Measurements from ENCODE around the gene LARP4B. TPM values are rescaled to one million over a fixed set of nuclear protein-coding genes. Genes with fewer than 3 reads are reported as not detected.

Gene LARP4B
- polyA plus RNA-seq, 1 of the 3 experiments (the other 2 are of a cell fraction) = 23.3 TPM

GRCh38 chr10:932589-932988 lies 1.1 kb upstream of the LARP4B start:
- ChIA-PET POLR2A (no interaction called here), CTCF (interaction anchor here (0.6 to 0.9 kb wide), 2 partner anchors 10 to 148 kb away, joined by 3 read pairs; no protein-coding TSS in a partner anchor)
- Histone ChIP-seq H3K4me2 (peak overlapping the region; percentile 69; the same call in 1 of the 2 replicates), H2AFZ (ENCODE audit: low read depth) (no peak overlapping the region), H3K36me3 (replicated peaks in 1 of 2; ENCODE audit: control insufficient read depth in 1 of 2, insufficient read depth in 2 of 2, low read length in 1 of 2) (peaks cover 0 to 3% of the 10 kb centered on the region in 2 experiments), H3K79me2 (ENCODE audit: insufficient read depth) (peaks cover 35% of the 10 kb centered on the region), H3K4me3 (ENCODE audit: low read depth in 2 of 2, low read length in 1 of 2) (no peak overlapping the region), H3K4me1 (ENCODE audit: control insufficient read depth in 1 of 2, insufficient read depth in 2 of 2, low read depth in 1 of 2, low read length in 1 of 2) (peaks cover 0 to 17% of the 10 kb centered on the region in 2 experiments; a peak in 2 of 4 replicates), H3K9me2 (no peaks in the 10 kb centered on the region), H3K9me3 (no peaks in the 10 kb centered on the region), H3K27me3 (ENCODE audit: insufficient read depth) (no peaks in the 10 kb centered on the region), H4K20me1 (ENCODE audit: insufficient read depth) (peaks cover 30% of the 10 kb centered on the region), H3K9ac (peak overlapping the region; percentile 82; the same call in 1 of the 2 replicates), H3K27ac (ENCODE audit: low read depth in 2 of 2, low read length in 1 of 2) (no peak overlapping the region), H3F3A (replicated peaks; ENCODE audit: insufficient read depth) (no peaks in the 10 kb centered on the region)
- TF ChIP-seq SMC3 (IDR thresholded peaks at IDR 0.05; ENCODE audit: low read depth, low read length) (no peak), CHD2 (IDR thresholded peaks at IDR 0.05; ENCODE audit: low read length, partially characterized antibody) (no peak), RFX5 (IDR thresholded peaks at IDR 0.05; ENCODE audit: low read length) (no peak)
- DNase-seq = peak; percentile 39
- WGBS (ENCODE audit: low lambda C conversion rate) = 77% methylated on average over 17 of the region's 28 CpGs

GRCh38 chr10:930625-931325 lies 730 bp downstream of the LARP4B start:
- H3K9me3 ChIP-seq = no peaks in the 10 kb centered on the region
- TF ChIP-seq MXI1 (IDR thresholded peaks at IDR 0.05; ENCODE audit: low read depth, low read length) (0 out of 2 replicates have a peak, but pooled peaks have one; percentile 49), ZBTB33 (IDR thresholded peaks at IDR 0.05; ENCODE audit: borderline replicate concordance, low read depth) (no peak), ELF1 (IDR thresholded peaks at IDR 0.05) (peak; percentile 71)
- TF ChIP-seq, protein P1, sequence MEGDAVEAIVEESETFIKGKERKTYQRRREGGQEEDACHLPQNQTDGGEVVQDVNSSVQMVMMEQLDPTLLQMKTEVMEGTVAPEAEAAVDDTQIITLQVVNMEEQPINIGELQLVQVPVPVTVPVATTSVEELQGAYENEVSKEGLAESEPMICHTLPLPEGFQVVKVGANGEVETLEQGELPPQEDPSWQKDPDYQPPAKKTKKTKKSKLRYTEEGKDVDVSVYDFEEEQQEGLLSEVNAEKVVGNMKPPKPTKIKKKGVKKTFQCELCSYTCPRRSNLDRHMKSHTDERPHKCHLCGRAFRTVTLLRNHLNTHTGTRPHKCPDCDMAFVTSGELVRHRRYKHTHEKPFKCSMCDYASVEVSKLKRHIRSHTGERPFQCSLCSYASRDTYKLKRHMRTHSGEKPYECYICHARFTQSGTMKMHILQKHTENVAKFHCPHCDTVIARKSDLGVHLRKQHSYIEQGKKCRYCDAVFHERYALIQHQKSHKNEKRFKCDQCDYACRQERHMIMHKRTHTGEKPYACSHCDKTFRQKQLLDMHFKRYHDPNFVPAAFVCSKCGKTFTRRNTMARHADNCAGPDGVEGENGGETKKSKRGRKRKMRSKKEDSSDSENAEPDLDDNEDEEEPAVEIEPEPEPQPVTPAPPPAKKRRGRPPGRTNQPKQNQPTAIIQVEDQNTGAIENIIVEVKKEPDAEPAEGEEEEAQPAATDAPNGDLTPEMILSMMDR (IDR thresholded peaks at IDR 0.05) = no peak
- peak overlapping the region; percentile 81 for H3K9ac ChIP-seq
- H3K27ac ChIP-seq (ENCODE audit: low read depth in 2 of 2, low read length in 1 of 2) = peak overlapping the region; percentile 67 to 78; a peak in 3 of 4 replicates
- H3K4me2 ChIP-seq = peak overlapping the region; percentile 79
- H3F3A ChIP-seq (replicated peaks; ENCODE audit: insufficient read depth) = no peaks in the 10 kb centered on the region
- peaks cover 0 to 17% of the 10 kb centered on the region in 2 experiments; a peak in 2 of 4 replicates for H3K4me1 ChIP-seq (ENCODE audit: control insufficient read depth in 1 of 2, insufficient read depth in 2 of 2, low read depth in 1 of 2, low read length in 1 of 2)
- peak; percentile 77 for DNase-seq
- peak overlapping the region; percentile 68 to 76 for H3K4me3 ChIP-seq (ENCODE audit: low read depth in 2 of 2, low read length in 1 of 2)
- ChIA-PET POLR2A (interaction anchor here (0.6 to 1.2 kb wide), 5 partner anchors 32 to 125 kb away, joined by 3 to 7 read pairs (median 3); partner anchors contain the start of genes IDI1 and WDR37), CTCF (interaction anchor here (0.6 to 1.6 kb wide), 5 partner anchors 11 to 125 kb away, joined by 3 read pairs; no protein-coding TSS in a partner anchor)
- peaks cover 53% of the 10 kb centered on the region for H3K79me2 ChIP-seq (ENCODE audit: insufficient read depth)
- H3K36me3 ChIP-seq (replicated peaks in 1 of 2; ENCODE audit: control insufficient read depth in 1 of 2, insufficient read depth in 2 of 2, low read length in 1 of 2) = peaks cover 2 to 8% of the 10 kb centered on the region in 2 experiments
- under 1% methylated on average over 32 of the region's 63 CpGs for WGBS (ENCODE audit: low lambda C conversion rate)
- H3K9me2 ChIP-seq = no peaks in the 10 kb centered on the region
- H3K27me3 ChIP-seq (ENCODE audit: insufficient read depth) = no peaks in the 10 kb centered on the region
- no peak overlapping the region for H2AFZ ChIP-seq (ENCODE audit: low read depth)
- peaks cover 49% of the 10 kb centered on the region for H4K20me1 ChIP-seq (ENCODE audit: insufficient read depth)
